HG03432 (cell line): ENCODE data around the gene RAPSN.

Experiments
- ATAC-seq: cut with Tn5 transposase; IDR thresholded peaks from one replicate; pipeline ENCODE4 v1.9.1; 2021; ENCODE audit warnings: mild to moderate bottlenecking, moderate library complexity; ENCODE audit not compliant: unreplicated experiment

Gene RAPSN

DNA sequence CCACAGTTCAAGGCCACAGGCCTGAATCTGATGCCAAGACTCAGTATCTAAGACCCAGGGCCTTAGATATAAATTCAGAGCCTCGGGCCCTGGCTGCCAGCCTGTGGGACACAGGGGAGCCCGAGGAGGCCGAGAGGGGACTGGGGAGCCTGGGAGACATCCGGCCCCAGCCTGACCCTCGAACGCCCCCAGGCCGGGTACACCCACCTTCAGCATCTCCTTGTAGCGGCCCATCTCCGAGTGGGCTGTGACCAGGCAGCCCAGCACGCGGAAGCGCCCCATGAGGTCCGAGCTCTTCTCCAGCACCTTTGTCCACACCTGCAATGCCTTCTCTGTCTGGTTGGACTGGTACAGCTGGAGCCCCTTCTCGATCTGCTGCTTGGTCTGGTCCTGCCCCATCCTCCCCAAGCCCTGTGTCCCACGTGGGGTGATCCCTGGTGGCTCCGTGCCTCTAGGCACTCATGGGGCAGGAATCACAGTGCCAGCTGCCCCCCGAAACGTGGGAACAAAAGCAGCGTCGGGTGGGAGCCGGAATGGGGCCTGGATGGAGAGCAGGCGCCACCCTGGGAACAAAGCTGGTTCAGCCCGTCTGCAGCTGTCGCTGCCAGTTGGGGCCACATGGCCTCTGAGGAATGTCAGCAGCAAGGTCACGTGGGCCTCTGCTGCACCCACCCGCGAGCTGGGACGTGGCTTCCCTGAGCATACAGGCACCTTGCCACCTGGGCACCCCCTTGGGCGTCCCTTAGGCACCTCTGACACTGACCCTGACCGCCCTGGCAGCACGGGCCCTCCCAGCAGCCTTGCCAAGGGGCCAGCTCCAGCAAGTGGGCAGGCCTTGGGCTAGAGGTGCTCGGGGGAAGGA lies at the start of gene RAPSN:
RAPSN (minus strand) TSS at position 571 of the 862 bp plus-strand sequence; CDS start at position 399, 172 bp downstream.
- no peak for ATAC-seq

DNA sequence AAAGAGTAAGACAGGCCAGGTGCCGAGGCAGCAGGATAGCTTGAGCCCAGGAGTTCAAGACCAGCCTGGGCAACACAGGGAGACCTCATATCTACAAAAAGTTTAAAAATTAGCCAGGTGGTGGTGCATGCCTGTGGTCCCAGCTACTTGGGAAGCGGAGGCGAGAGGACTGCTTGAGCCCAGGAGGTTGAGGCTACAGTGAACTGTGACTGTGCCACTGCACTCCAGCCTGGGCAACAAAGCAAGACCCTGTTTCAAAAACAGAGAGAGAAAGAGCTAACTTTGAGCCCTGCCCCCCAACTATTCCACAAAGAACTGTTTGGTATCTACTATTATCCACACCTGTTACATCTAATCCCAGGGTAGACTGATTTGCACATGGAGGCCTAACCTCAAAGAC lies 49.2 kb upstream of the RAPSN start:
- no peak for ATAC-seq

DNA sequence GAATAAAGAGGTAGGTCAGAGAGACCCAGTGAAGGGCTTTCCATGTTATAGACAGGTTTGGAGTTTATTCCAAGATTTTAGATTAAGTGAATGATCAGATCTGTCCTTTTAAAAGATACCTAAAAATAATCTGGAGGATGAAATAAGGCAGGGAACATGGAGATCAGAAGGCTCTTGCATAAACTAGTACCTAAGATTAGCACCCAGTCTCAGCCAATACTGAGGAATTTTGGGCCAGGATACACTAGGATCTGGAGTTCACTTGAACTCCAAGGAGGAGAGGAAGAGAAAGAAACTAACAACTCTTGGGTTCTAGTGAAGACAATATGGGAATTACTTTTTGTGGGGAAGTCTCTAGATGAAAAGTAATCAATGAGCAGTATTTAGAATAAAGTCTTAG lies 47.9 kb upstream of the RAPSN start:
- ATAC-seq, result no peak

DNA sequence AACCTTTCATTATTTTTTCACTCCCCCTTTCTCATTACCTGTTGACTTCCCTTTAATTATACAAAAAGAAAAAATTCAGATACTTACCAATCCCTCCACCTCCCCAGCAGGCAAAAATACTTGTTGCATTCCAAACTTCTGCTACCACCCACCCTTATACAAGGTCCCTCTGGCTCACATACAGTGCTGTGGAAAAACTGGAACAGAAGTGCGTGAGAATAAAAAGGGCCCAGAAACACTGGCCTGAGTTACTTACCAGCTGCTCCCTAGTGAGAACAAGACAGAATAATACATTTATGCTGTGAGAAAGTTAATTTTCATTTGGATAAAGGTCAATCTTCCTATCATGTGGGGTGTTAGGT lies 46.9 kb upstream of the RAPSN start:
- ATAC-seq, result no peak

DNA sequence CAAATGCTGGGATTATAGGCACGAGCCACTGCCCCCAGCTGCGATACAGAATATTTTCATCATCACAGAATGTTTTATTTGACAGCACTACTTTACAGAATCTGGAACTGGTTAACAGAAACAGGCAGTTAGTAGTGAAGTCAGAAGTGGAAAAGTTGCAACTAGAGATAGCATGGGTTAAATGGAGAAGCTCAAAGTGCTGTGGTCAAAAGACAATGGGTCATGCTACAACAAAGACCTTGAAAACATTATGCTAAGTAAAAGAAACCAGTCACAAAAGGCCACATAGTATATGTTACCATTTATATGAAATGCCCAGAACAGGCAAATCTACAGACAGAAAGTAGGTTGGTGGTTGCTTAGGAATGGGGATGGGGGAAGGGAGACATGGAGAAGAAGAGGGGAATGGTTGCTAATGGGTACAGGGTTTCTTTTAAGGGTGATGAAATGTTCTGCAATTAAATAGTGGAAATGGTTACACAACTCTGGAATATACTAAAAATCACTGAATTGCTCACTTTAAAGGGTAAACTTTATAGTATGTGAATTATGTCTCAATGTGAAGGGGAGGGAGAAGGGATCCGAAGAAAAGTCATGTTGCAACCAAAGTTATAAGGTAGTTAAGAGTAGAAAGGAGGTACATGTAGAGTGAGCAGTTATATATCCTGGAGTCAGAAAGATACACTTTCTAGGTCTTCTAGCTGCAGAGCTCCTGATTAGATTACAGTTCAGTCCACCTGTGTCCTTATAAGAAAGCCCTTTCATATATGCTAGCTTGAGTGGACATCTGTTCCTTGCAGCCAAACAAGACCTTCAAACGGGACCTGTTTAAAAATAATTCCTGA lies 46.3 kb upstream of the RAPSN start:
- ATAC-seq, result no peak

DNA sequence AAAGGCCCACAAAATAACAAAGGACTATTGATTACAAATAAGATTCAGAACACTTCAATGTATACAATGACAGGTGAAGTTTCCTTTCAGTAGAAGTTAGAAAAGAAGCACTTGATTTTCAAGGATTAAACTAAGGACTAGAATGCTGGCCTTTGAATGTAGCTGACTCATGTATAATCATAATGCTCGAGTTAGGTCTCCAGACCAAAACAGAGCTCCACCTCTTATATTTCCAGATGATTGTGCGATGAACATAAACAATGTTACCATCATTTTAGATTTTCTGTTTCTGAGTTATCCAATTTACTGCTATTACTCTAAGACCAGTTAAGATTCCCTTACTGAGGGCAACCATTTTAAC lies 40.4 kb upstream of the RAPSN start:
- ATAC-seq, result no peak

DNA sequence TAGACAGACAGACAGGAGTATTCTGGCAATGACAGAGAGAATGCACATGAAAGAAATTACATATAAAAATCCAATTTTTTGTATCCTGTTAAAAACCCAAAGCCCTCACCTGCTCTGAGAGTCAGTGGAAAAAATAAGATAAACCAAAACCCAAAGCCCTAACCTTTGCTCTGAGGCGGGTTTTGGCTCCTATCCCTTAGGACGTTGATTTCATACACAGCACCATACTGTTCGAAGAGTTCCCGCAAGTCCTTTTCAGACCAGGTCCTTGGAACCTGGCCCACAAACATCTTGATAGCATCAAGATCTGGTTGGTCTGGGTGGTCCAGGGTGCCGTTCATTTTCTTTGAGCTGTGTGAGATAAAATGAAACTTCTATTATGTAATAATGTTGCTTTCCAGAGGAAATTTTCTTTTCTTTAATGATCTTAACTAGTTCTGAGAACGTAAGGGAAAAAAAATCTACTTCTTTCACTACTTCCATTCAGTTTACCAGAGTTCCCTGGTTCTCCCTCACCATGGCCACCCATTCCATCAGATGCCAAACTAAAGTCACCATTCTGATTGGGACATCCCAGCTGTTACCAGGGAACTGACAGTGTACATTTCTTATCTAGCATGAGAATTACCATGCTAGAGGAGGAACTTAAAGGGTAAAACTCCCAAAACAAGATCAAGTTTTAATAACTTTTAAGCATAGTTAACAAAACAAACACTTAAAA lies 39.9 kb upstream of the RAPSN start:
- no peak for ATAC-seq

DNA sequence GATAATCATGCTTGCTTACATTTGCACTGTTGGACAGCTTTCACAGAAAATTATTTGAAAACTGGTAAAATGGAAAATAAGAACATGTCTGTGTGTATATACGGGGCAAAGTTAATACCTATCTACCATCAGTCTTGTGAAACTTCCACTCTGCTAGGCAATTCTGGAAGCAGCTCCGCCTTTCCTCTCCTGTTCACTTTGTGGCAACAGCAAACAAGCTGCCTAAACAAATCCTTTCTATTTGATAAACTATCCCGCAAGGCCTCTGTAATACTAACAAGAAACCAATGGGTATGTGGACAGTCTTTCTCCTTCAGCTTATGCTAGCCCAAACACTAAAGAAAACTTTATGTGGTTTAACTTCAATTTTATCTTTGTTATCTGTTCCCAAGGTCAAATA lies 39.2 kb upstream of the RAPSN start:
- no peak for ATAC-seq

DNA sequence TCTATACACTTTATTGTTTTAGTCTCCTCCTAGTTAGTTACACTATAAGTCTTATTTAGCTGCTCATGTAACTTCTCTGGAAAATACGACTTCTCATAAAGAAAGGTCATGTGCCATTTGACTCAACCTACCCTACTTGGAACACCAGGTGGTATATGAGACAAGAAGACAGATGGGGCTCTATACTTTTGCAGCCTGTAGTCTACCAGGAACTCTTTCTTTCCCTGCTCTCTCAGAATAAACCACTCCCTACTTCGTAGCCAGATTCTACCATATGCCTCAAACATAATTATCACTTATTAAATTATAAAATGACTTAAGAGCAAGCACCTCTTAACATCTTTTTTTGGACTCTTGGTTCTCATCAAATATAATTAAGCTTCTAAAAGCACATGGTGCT lies 38.5 kb upstream of the RAPSN start:
- no peak for ATAC-seq

DNA sequence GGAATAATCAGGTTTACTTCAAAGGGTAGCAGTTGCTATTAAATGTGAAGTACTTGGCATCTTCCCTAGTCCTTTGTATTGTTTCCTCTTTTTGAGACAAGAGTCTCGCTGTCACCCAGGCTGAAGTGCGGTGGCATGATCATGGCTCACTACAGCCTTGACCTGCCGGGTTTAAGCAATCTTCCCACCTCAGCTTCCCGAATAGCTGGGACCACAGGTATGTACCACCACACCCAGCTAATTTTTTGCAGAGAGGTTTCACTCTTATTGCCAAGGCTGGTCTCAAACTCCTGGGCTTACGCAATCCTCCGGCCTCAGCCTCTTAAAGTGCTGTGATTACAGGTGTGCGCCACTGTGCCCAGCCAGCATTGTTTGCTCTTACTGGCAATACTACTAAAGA lies 36.2 kb upstream of the RAPSN start:
- ATAC-seq, result no peak

DNA sequence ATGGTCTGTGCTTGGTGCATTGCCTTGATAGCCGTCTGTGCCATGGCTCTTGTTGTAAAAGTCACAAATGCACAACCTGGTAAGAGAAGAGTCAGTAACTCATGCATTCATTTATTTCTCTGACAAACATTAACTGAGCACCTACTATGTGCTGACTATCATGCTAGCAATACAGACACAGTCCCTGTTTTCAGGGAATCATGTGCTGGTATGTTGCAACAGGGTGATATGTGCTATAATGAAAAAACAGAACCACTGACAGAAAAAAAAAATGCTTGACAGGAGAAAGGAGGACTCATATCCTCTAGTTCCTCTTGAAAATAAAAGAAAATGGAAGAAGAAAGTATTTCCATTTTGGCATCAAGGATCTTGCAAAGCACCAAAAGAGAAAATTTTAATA lies 34.5 kb upstream of the RAPSN start:
- ATAC-seq, result no peak

DNA sequence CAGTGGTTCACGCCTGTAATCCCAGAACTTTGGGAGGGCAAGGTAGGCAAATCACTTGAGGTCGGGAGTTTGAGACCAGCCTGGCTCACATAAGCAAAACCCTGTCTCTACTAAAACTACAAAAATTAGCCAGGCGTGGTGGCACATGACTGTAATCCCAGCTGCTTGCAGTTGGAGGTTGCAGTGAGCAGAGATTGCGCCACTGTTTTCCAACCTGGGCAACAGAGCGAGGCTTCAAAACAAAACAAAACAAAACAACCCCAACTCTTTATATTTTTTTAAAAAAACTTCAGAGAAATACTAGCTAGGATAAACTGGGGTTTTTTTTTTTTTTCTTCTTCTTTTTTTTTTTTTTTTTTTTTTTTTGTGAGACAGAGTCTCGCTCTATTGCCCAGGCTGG lies 31.8 kb upstream of the RAPSN start:
- ATAC-seq, result no peak

DNA sequence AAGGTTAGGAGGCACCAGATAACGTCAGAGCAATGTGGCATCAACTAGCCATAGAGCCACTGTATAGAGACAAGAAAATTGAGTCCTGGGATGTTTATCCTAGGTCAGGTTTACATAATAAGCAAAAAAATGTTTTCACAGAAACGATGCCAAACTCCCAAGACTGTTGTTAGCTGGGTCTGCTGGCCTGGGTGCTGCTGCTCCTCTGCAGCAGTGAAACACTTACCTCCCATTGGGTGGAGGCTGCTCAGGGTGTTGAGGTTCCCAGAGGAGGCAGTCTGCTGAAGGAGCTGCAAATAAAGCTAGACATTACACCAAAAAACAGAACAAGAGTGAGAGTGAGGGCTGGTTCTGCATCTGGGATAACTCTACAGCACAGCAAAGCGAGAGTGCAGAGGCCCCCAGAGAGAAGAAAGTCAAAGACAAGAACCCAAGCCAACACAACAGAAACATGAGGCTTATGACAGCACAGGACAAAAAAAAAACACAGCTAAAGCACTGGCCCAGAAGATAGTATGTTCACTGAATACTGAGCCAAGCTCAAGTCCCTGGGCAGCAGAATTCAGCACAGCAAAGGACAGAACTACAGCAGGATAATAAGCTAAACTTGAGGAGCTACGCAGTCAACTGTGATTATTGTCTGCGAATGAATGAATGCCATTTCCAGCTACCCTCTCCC lies 29.9 kb upstream of the RAPSN start:
- no peak for ATAC-seq

DNA sequence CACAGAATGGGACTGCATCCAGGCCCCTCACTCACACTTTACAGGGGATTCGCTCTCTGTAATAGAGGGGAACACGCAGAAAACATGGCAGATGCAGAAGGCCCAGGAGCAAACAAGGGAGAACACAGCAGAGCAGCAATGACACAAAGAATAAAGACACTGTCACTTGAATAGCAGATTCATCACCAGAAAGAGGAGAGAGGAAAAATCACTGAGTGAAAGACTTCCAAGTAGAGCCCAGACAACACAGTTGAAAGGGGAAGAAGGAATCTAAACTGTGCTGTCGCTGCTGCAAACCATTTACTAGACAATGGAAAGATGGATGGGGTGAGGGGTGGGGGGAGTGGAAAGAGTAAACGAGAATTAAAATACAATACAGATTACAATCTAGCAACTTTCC lies 28.8 kb upstream of the RAPSN start:
- no peak for ATAC-seq

DNA sequence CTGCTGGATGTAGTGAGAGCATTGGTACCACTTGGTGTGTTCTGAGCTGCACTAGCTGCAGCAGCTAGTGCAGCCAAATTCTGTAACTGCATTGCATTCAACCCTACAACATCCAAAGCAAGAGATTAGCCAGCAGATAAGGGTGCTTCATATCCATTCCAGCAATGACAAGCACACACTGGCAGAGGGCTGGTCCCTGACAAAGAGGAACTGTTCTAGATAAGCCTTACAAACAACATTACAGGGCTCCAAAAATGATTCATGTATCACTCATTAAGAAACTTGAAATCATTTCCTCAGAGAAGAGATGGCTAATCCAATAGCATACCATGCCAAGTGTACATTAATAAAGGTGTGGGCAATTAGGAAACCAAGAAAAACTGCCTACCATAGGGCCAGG lies 28.4 kb upstream of the RAPSN start:
- ATAC-seq, result no peak

DNA sequence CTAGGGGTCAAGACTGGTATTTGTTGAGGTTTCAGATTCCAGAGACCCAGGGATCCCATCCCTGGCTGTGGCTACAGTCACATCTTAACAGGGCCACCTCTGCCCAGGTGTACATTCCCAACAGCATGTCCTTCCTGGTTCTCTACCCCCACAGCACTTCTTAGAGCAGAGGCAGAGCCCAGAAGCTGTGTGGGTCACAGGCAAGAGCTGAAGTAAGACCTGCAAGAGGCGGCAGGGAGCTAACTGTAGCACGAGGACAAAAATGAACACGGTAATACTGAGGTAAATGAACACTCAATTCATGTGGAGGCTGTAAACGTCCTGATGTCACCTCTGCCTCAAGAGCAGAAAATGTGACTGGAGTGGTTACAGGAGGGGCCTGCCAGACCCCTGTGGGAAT lies 21.7 kb upstream of the RAPSN start:
- ATAC-seq, result no peak

DNA sequence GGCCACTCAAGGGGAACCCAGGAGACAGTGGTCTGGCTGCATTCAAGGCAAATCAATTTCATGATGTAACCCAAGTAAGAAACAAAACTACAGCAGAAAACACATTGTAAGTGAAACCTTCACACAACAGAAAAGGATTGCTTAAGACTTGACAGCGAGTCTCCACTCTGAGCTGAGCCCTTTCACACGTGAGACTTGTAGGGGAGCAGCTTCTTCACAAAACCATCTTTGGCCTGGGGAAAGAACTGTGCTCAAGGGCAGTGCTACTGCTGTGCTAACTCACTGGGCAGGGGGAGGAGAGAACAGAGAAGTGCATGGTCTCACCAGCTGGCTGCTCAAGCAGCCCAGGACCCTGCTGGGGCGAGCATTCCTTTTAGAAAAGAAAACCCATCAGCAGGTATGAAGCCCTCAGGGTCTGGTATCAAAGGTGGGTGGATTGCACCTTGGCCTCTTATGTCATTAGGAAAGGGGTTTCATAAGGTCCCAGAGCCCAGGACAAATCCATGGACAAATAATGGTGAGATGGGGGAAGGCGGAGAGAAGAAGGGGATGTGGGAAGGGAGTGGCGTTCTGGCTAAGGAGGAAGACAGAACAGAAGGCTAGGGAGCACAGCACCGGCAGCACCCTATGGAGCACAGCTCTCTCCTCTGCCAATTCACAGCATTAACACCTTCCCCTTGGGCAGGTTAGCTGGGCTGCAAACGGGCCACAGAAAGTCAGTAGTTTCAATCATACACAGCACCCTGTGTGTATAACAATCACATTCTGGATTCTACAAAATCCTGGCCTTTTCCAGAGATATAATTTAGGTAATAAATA lies 20.6 kb upstream of the RAPSN start:
- ATAC-seq, result no peak

DNA sequence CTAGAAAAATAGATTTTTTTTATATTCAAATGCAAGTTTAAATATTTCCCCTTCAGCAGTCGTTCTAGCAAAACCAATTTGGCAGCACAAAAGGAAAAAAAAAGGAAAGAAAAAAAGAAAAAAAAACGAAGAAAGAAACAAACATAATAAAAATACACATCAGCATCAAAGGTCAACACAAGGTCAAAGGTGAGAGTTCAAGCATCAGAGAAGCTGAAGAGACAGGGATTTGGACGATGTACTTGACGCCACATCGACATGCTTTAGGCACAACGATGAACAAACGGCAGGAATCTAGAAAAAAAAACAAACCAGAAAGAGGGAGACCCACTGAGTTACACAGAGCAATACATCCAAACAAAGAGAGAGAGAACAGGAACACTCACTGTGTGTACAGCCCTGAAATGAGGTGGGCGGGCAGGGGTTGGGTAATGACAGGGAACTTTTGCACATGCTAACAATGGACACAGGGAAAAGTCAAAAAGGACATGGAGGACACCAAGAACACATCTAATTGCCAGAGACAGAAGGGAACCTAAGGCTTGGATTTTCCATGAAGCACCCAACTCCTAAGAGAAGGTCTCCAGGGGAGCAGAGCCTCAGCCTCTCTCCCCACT lies 19.8 kb upstream of the RAPSN start:
- no peak for ATAC-seq

DNA sequence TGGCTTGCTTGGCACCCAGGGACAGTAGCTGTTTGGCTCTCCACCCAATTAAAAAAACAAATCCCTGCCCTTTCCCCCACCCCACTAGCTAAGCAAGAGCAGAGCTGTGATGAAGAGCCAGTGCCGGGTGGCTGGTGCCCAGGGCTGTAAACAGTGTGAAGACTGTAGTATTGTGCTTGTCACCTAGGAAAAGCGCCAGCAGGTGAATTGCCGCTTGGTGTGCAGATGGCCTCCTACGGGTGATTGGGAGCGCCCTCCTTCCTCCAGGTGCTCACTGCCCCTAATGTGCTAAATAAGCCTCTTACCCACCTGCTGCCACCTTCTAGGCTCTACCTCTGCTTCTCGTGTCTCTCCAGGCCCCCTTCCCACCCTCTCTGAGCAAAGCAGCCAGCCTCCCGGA lies 18.4 kb upstream of the RAPSN start:
- no peak for ATAC-seq
